C4-2B (cell line): ENCODE data around the gene RRAS2.

Experiments
- CTCF ChIP-seq: fragments of 450-650 bp; conservative IDR thresholded peaks from 2 replicates; pipeline ENCODE4 v1.5.1; 2017; ENCODE audit warnings: mild to moderate bottlenecking
- ZFX ChIP-seq: fragments of 450-650 bp; IDR thresholded peaks from 2 replicates; pipeline ENCODE4 v1.6.1; 2017

- TF ChIP-seq CTCF: no peak
- no peak for TF ChIP-seq ZFX
These were observed 114.1 kb downstream of the RRAS2 start for GRCh38 chr11:14244926-14245325.
